Measurements from ENCODE around the gene NEGR1. TPM values are rescaled to one million over a fixed set of nuclear protein-coding genes. Genes with fewer than 3 reads are reported as not detected.

Gene NEGR1
- total RNA-seq, 1 donor from 2014 or later, result not detected

GRCh38 chr1:71533950-71534349 is 748.4 kb downstream of the NEGR1 start:
- H3K9me3 Mint-ChIP-seq, result no peaks in the 10 kb centered on the region
- no peaks in the 10 kb centered on the region for H3K36me3 Mint-ChIP-seq (ENCODE audit: low read depth)
- H3K4me3 Mint-ChIP-seq (ENCODE audit: low read depth), result no peak overlapping the region
- no peaks in the 10 kb centered on the region for H3K4me1 Mint-ChIP-seq (ENCODE audit: low read depth)
- H3K27ac Mint-ChIP-seq, result no peak overlapping the region
- DNase-seq (ENCODE audit: low spot score), result no peak
- intact Hi-C loops (cut with micrococcal nuclease), result no loop called here
- H3K27me3 Mint-ChIP-seq (ENCODE audit: low read depth), result no peaks in the 10 kb centered on the region

GRCh38 chr1:71532343-71532742 is 750.0 kb downstream of the NEGR1 start:
- Mint-ChIP-seq H3K9me3 (no peaks in the 10 kb centered on the region), H3K36me3 (ENCODE audit: low read depth) (no peaks in the 10 kb centered on the region), H3K27me3 (ENCODE audit: low read depth) (no peaks in the 10 kb centered on the region), H3K4me1 (ENCODE audit: low read depth) (no peaks in the 10 kb centered on the region), H3K27ac (no peak overlapping the region), H3K4me3 (ENCODE audit: low read depth) (no peak overlapping the region)
- intact Hi-C loops (cut with micrococcal nuclease), result no loop called here
- no peak for DNase-seq (ENCODE audit: low spot score)

DNA sequence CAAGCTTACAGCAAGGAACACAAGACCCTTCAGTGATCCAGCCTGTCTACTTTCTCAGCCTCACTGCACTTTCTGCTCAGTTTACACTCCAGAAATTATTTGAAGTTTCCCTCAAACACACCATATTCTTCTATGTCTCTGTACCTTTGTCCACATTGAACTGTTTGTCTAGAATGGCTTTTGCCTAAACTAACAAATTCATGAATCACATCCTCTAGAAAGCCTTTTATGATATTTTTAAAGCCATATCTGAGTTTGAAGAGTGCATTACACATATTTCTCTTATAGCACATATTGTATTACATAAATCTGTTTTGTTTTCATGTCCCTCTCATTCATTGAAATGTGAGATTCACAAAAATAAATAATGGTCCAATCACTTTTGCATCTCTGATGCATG is 755.5 kb downstream of the NEGR1 start:
- Mint-ChIP-seq H3K27me3 (ENCODE audit: low read depth) (no peaks in the 10 kb centered on the region), H3K9me3 (no peaks in the 10 kb centered on the region), H3K4me3 (ENCODE audit: low read depth) (no peak overlapping the region), H3K4me1 (ENCODE audit: low read depth) (no peaks in the 10 kb centered on the region), H3K36me3 (ENCODE audit: low read depth) (no peaks in the 10 kb centered on the region), H3K27ac (no peak overlapping the region)
- intact Hi-C loops (cut with micrococcal nuclease), result no loop called here
- DNase-seq (ENCODE audit: low spot score), result no peak

- Mint-ChIP-seq H3K36me3 (ENCODE audit: low read depth) (no peaks in the 10 kb centered on the region), H3K27me3 (ENCODE audit: low read depth) (no peaks in the 10 kb centered on the region), H3K27ac (no peak overlapping the region), H3K4me3 (ENCODE audit: low read depth) (no peak overlapping the region), H3K9me3 (no peaks in the 10 kb centered on the region), H3K4me1 (ENCODE audit: low read depth) (no peaks in the 10 kb centered on the region)
- DNase-seq (ENCODE audit: low spot score), result no peak
- intact Hi-C loops (cut with micrococcal nuclease), result no loop called here
Measured at GRCh38 chr1:71522721-71523120, 759.6 kb downstream of the NEGR1 start.

GRCh38 chr1:71521655-71522264 is 760.6 kb downstream of the NEGR1 start:
- no peak overlapping the region for H3K4me3 Mint-ChIP-seq (ENCODE audit: low read depth)
- no peaks in the 10 kb centered on the region for H3K9me3 Mint-ChIP-seq
- DNase-seq (ENCODE audit: low spot score), result no peak
- no peaks in the 10 kb centered on the region for H3K4me1 Mint-ChIP-seq (ENCODE audit: low read depth)
- no peak overlapping the region for H3K27ac Mint-ChIP-seq
- intact Hi-C loops (cut with micrococcal nuclease), result no loop called here
- H3K27me3 Mint-ChIP-seq (ENCODE audit: low read depth), result no peaks in the 10 kb centered on the region
- H3K36me3 Mint-ChIP-seq (ENCODE audit: low read depth), result no peaks in the 10 kb centered on the region

GRCh38 chr1:71511505-71511904 is 770.8 kb downstream of the NEGR1 start:
- Mint-ChIP-seq H3K9me3 (peaks cover 5% of the 10 kb centered on the region), H3K27me3 (ENCODE audit: low read depth) (no peaks in the 10 kb centered on the region), H3K36me3 (ENCODE audit: low read depth) (no peaks in the 10 kb centered on the region), H3K27ac (no peak overlapping the region), H3K4me1 (ENCODE audit: low read depth) (no peaks in the 10 kb centered on the region), H3K4me3 (ENCODE audit: low read depth) (no peak overlapping the region)
- no peak for DNase-seq (ENCODE audit: low spot score)
- intact Hi-C loops (cut with micrococcal nuclease), result no loop called here

DNA sequence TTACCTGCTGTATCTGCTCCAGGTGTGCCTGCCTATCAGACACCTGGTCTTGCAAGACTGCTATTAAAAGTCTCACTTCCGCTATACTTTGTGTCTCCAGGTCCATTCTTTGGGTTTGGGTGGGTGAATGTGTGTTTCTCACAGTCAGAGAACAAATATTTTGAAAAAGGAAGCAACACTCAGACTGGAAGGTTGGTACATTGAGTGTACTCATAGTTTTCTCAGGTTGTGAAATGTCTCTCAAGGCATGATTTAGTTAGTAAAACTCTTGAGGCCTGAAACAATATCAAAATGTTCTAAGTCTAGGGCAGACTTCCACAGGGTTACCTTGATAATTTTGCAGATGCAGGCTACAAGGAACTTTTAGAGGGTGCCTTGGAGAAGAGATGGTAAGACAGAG is 771.6 kb downstream of the NEGR1 start:
- Mint-ChIP-seq H3K27me3 (ENCODE audit: low read depth) (no peaks in the 10 kb centered on the region), H3K27ac (no peak overlapping the region), H3K4me1 (ENCODE audit: low read depth) (no peaks in the 10 kb centered on the region), H3K4me3 (ENCODE audit: low read depth) (no peak overlapping the region), H3K36me3 (ENCODE audit: low read depth) (no peaks in the 10 kb centered on the region), H3K9me3 (peaks cover 5% of the 10 kb centered on the region)
- intact Hi-C loops (cut with micrococcal nuclease), result no loop called here
- no peak for DNase-seq (ENCODE audit: low spot score)

- intact Hi-C loops (cut with micrococcal nuclease), result no loop called here
Measured at GRCh38 chr1:71509051-71509595, 773.2 kb downstream of the NEGR1 start.

DNA sequence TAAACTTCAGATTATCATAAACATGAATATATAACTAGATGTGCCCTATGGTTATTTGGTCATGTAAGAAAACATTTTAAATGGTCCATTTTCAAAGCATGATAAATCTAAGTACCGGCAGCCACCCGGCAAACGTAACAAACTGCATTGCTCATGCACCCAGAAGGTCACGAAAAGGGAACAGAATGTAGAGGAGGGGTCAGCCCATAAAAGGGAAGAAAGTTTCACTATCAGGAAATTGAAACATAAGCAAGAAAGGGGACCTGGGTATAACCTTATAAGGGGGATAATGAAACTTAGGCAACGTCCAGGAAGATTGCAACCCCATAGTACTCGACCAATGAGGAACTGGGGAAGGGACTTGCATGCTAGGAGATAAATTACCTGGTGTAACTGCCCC is 780.3 kb downstream of the NEGR1 start:
- H3K4me1 Mint-ChIP-seq (ENCODE audit: low read depth), result no peaks in the 10 kb centered on the region
- H3K27ac Mint-ChIP-seq, result no peak overlapping the region
- H3K4me3 Mint-ChIP-seq (ENCODE audit: low read depth), result no peak overlapping the region
- no peak for DNase-seq (ENCODE audit: low spot score)
- intact Hi-C loops (cut with micrococcal nuclease), result no loop called here
- no peaks in the 10 kb centered on the region for H3K9me3 Mint-ChIP-seq
- H3K36me3 Mint-ChIP-seq (ENCODE audit: low read depth), result no peaks in the 10 kb centered on the region
- no peaks in the 10 kb centered on the region for H3K27me3 Mint-ChIP-seq (ENCODE audit: low read depth)

More at GRCh38 chr1:71509051-71509595, 773.2 kb downstream of the NEGR1 start:
- Mint-ChIP-seq H3K9me3 (peaks cover 5% of the 10 kb centered on the region), H3K36me3 (ENCODE audit: low read depth) (no peaks in the 10 kb centered on the region), H3K4me1 (ENCODE audit: low read depth) (no peaks in the 10 kb centered on the region), H3K27me3 (ENCODE audit: low read depth) (no peaks in the 10 kb centered on the region), H3K27ac (no peak overlapping the region), H3K4me3 (ENCODE audit: low read depth) (no peak overlapping the region)
- no peak for DNase-seq (ENCODE audit: low spot score)

GRCh38 chr1:71498542-71498941 is 783.8 kb downstream of the NEGR1 start:
- Mint-ChIP-seq H3K27ac (no peak overlapping the region), H3K4me1 (ENCODE audit: low read depth) (no peaks in the 10 kb centered on the region), H3K36me3 (ENCODE audit: low read depth) (no peaks in the 10 kb centered on the region), H3K9me3 (no peaks in the 10 kb centered on the region), H3K4me3 (ENCODE audit: low read depth) (no peak overlapping the region), H3K27me3 (ENCODE audit: low read depth) (no peaks in the 10 kb centered on the region)
- no peak for DNase-seq (ENCODE audit: low spot score)
- intact Hi-C loops (cut with micrococcal nuclease), result no loop called here

DNA sequence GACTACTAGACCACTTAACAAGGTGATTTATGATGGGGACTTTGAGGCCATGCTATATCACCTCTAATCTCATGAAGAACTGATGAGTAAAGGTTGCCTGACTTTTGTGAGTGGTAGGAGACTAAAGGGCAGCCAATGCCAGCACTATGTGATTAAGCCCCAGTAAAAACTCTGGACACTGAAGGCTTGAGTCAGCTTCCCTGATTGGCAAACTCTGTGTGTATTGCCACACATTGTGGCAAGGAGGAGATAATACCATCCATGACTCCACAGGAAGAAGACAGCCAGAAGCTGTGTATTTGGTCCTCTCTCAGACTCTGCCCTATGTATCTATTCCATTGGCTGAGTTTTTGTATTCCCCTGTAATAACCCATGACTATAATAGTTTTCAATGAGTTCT is 788.2 kb downstream of the NEGR1 start:
- Mint-ChIP-seq H3K4me3 (ENCODE audit: low read depth) (no peak overlapping the region), H3K9me3 (peaks cover 5% of the 10 kb centered on the region), H3K4me1 (ENCODE audit: low read depth) (no peaks in the 10 kb centered on the region), H3K27me3 (ENCODE audit: low read depth) (no peaks in the 10 kb centered on the region), H3K27ac (no peak overlapping the region), H3K36me3 (ENCODE audit: low read depth) (no peaks in the 10 kb centered on the region)
- intact Hi-C loops (cut with micrococcal nuclease), result no loop called here
- no peak for DNase-seq (ENCODE audit: low spot score)

- Mint-ChIP-seq H3K9me3 (peaks cover 5% of the 10 kb centered on the region), H3K4me3 (ENCODE audit: low read depth) (no peak overlapping the region), H3K4me1 (ENCODE audit: low read depth) (no peaks in the 10 kb centered on the region), H3K27ac (no peak overlapping the region), H3K27me3 (ENCODE audit: low read depth) (no peaks in the 10 kb centered on the region), H3K36me3 (ENCODE audit: low read depth) (no peaks in the 10 kb centered on the region)
- no peak for DNase-seq (ENCODE audit: low spot score)
- intact Hi-C loops (cut with micrococcal nuclease), result no loop called here
Measured at GRCh38 chr1:71492298-71493041, 789.9 kb downstream of the NEGR1 start.

DNA sequence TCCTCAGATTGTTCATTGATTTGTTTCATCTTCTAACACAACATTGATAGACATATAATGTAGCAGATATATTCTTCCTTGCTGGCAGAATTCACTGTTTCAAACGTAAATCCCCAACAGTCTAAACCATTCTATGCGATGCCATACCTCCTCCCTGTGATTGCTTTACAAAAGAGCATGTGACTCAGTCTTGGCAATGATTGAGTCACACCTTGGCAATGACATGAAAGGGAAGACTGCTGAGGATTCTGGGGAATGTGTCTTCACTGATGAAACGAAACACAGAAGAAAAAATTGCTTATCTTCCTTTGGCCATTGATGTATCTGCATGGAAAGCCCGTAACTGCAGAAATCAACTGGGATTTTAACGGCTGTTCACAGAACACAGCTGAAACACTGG is 791.9 kb downstream of the NEGR1 start:
- Mint-ChIP-seq H3K36me3 (ENCODE audit: low read depth) (no peaks in the 10 kb centered on the region), H3K27ac (no peak overlapping the region), H3K9me3 (peaks cover 5% of the 10 kb centered on the region), H3K4me1 (ENCODE audit: low read depth) (no peaks in the 10 kb centered on the region), H3K4me3 (ENCODE audit: low read depth) (no peak overlapping the region), H3K27me3 (ENCODE audit: low read depth) (no peaks in the 10 kb centered on the region)
- intact Hi-C loops (cut with micrococcal nuclease), result no loop called here
- no peak for DNase-seq (ENCODE audit: low spot score)

Measured in activated T-helper 2 cell treated with anti-CD3 and anti-CD28 coated beads, Interferon-gamma antibody, Interleukin-2, Interleukin-4, amounts not matched to agents 10 μg/mL and 5 μg/mL and 100 μg/mL, durations not matched to agents 14 hours and 24 hours and 36 hours (primary cell).